Liver (tissue), 9 donors: ENCODE results near the gene FRMD6. TPM values are rescaled to one million over a fixed set of nuclear protein-coding genes. Genes with fewer than 3 reads are reported as not detected.

Experiments used
- DNase-seq: peaks from one replicate; pipeline ENCODE4 v3.0.0-alpha.2; 2017; ENCODE audit warnings: low spot score
- H3K27ac ChIP-seq, 2 donors: one replicate each; pipeline ENCODE4 v1.7.0; 2013; ENCODE audit warnings: inconsistent platforms in 2 of 2, low read length in 2 of 2, control low read depth in 1 of 2, low read depth in 1 of 2, mild to moderate bottlenecking in 1 of 2
- H3K27me3 ChIP-seq, 4 donors: one replicate each; pipeline versions ENCODE4 v1.6.1 to v1.7.0; 2013; ENCODE audit warnings: low read length in 3 of 4, inconsistent platforms in 1 of 4, mild to moderate bottlenecking in 1 of 4, moderate library complexity in 1 of 4; ENCODE audit not compliant: control insufficient read depth in 4 of 4, insufficient read depth in 4 of 4
- H3K36me3 ChIP-seq, 4 donors: one replicate each; pipeline versions ENCODE4 v1.6.1 to v1.7.0; 2013; ENCODE audit warnings: low read length in 3 of 4, mild to moderate bottlenecking in 3 of 4, low read depth in 1 of 4, moderate library complexity in 1 of 4; ENCODE audit not compliant: control insufficient read depth in 4 of 4, insufficient read depth in 3 of 4
- H3K4me1 ChIP-seq, 4 donors: one replicate each; pipeline versions ENCODE4 v1.6.1 to v1.7.0; 2013; ENCODE audit warnings: low read length in 3 of 4, mild to moderate bottlenecking in 3 of 4, moderate library complexity in 1 of 4; ENCODE audit not compliant: control insufficient read depth in 4 of 4, insufficient read depth in 4 of 4
- H3K4me3 ChIP-seq, 3 donors: one replicate each; pipeline versions ENCODE4 v1.6.1 to v1.7.0; 2013; ENCODE audit warnings: low read length in 3 of 3, control low read depth in 1 of 3, low read depth in 1 of 3, mild to moderate bottlenecking in 1 of 3
- H3K9ac ChIP-seq, 2 donors: one replicate each; pipeline ENCODE4 v1.7.0; 2013; ENCODE audit warnings: low read length in 2 of 2, mild to moderate bottlenecking in 2 of 2, moderate library complexity in 2 of 2, control low read depth in 1 of 2, low read depth in 1 of 2
- H3K9me3 ChIP-seq, 4 donors: one replicate each; pipeline versions ENCODE4 v1.6.1 to v1.7.0; 2013; ENCODE audit warnings: low read length in 3 of 4; ENCODE audit not compliant: control insufficient read depth in 4 of 4
- CTCF ChIP-seq: fragments of 150-350 bp; IDR thresholded peaks from 2 replicates; pipeline ENCODE4 v1.5.1; 2017; ENCODE audit warnings: improper control_type of control experiment, low read depth, low read length; ENCODE audit not compliant: missing input control
- FOXA1 ChIP-seq: IDR thresholded peaks from 2 replicates; pipeline ENCODE4 v1.6.1; 2016; ENCODE audit warnings: antibody characterized with exemption
- FOXA2 ChIP-seq: IDR thresholded peaks from 2 replicates; pipeline ENCODE4 v1.6.1; 2016; ENCODE audit warnings: antibody characterized with exemption
- GABPA ChIP-seq, 2 donors: IDR thresholded peaks in 1 of 2; conservative IDR thresholded peaks in 1 of 2; 2 replicates each; pipeline ENCODE4 v1.6.1; 2016; ENCODE audit warnings: antibody characterized with exemption in 2 of 2, mild to moderate bottlenecking in 1 of 2, moderate library complexity in 1 of 2
- HNF4A ChIP-seq, 2 donors: conservative IDR thresholded peaks; 2 replicates each; pipeline ENCODE4 v1.6.1; 2016; ENCODE audit warnings: antibody characterized with exemption in 2 of 2, mild to moderate bottlenecking in 2 of 2
- HNF4G ChIP-seq: IDR thresholded peaks from 2 replicates; pipeline ENCODE4 v1.6.1; 2016; ENCODE audit warnings: antibody characterized with exemption
- JUND ChIP-seq, 2 donors: IDR thresholded peaks; 2 replicates each; pipeline ENCODE4 v1.6.1; 2016; ENCODE audit warnings: antibody characterized with exemption in 2 of 2
- MAX ChIP-seq: IDR thresholded peaks from 2 replicates; pipeline ENCODE4 v1.6.1; 2016; ENCODE audit warnings: antibody characterized with exemption
- NR2F2 ChIP-seq: IDR thresholded peaks from 2 replicates; pipeline ENCODE4 v1.6.1; 2016; ENCODE audit warnings: antibody characterized with exemption
- RAD21 ChIP-seq, 2 donors: IDR thresholded peaks; 2 replicates each; pipeline ENCODE4 v1.6.1; 2016; ENCODE audit warnings: antibody characterized with exemption in 2 of 2, mild to moderate bottlenecking in 2 of 2
- RXRA ChIP-seq, 2 donors: IDR thresholded peaks; 2 replicates each; pipeline ENCODE4 v1.6.1; 2017 to 2018; ENCODE audit warnings: antibody characterized with exemption in 2 of 2, mild to moderate bottlenecking in 1 of 2
- SP1 ChIP-seq: IDR thresholded peaks from 2 replicates; pipeline ENCODE4 v1.6.1; 2018; ENCODE audit warnings: antibody characterized with exemption, mild to moderate bottlenecking
- TAF1 ChIP-seq: conservative IDR thresholded peaks from 2 replicates; pipeline ENCODE4 v1.6.1; 2016; ENCODE audit warnings: antibody characterized with exemption, mild to moderate bottlenecking
- YY1 ChIP-seq: IDR thresholded peaks from 2 replicates; pipeline ENCODE4 v1.6.1; 2016; ENCODE audit warnings: antibody characterized with exemption, mild to moderate bottlenecking
- WGBS: extraction: QIAGEN DNeasy Blood & Tissue Kit; methylation state at CpG from one replicate; pipeline ENCODE4 v1.1.7; 2013; 5-methylcytosine and 5-hydroxymethylcytosine counted together
- polyA plus RNA-seq, 2 donors: library from polyadenylated mRNA; stranded (reverse) in 1 of 2; unstranded in 1 of 2; fragments of 200-250 nt in 1 of 2; fragments of >200 nt in 1 of 2; fragmentation: Nextera tagmentation in 1 of 2; extraction: Ambion mirVana in 1 of 2; gene quantifications; one replicate each; pipeline versions ENCODE4 v1.2.1 to v1.2.3, GENCODE V29; 2013 to 2015
- total RNA-seq, 2 donors: library from RNA; depleted of rRNA; stranded (reverse); fragments of >200 nt; gene quantifications; one replicate each; pipeline ENCODE4 v1.2.3, GENCODE V29; 2014
- TF ChIP-seq, protein P1 (sequence below): IDR thresholded peaks from 2 replicates; pipeline ENCODE4 v1.6.1; 2016; ENCODE audit warnings: antibody characterized with exemption
- TF ChIP-seq, protein P2 (sequence below): IDR thresholded peaks from 2 replicates; pipeline ENCODE4 v1.6.1; 2016; ENCODE audit warnings: antibody characterized with exemption, mild to moderate bottlenecking
- donor health status: healthy.
- donor health status: healthy.
- donor health status: healthy.
- donor health status: healthy.
- donor health status: healthy.

The FRMD6 gene
- total and polyA plus RNA-seq, 4 donors, result 2.4 to 10.0 (median 3.4) TPM

DNA sequence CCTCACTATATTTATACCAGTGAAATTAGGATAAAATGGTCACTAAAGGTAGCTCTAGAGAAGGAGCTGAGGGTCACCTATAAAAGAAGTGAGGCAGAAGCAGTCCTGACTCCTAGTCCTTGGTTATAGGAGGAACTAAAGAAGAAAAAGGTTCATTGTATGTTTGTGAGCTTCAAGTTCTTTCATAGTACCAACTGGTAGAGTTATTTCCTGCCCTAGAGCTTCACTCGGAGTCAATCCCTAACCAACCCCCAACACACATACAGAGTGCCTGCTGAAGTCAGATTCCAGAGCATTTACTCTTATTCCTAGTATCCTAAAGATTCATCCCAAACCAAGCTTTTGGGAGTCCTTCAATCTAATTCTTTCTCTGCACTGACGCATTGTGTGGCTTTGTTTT, 29.3 kb upstream of the FRMD6 start:
- DNase-seq, result no peak
- Histone ChIP-seq H3K4me3 (no peak overlapping the region), H3K4me1 (peaks cover 0 to 1% (median under 1%) of the 10 kb centered on the region in 4 donors), H3K9ac (no peak overlapping the region), H3K9me3 (peaks cover 0 to 2% (median 0%) of the 10 kb centered on the region in 4 donors), H3K27ac (no peak overlapping the region), H3K36me3 (no peaks in the 10 kb centered on the region), H3K27me3 (no peaks in the 10 kb centered on the region)
- no peak for TF ChIP-seq FOXA2
- TF ChIP-seq, protein P1, sequence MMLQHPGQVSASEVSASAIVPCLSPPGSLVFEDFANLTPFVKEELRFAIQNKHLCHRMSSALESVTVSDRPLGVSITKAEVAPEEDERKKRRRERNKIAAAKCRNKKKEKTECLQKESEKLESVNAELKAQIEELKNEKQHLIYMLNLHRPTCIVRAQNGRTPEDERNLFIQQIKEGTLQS, result no peak
- no peak for TF ChIP-seq CTCF
- TF ChIP-seq JUND (IDR thresholded peaks at IDR 0.05), result no peak
- TF ChIP-seq YY1, result no peak
- no peak for TF ChIP-seq HNF4G
- TF ChIP-seq NR2F2, result no peak
- no peak for TF ChIP-seq SP1
- no peak for TF ChIP-seq FOXA1
- no peak for TF ChIP-seq RAD21 (IDR thresholded peaks at IDR 0.05)
- no peak for TF ChIP-seq MAX
- no peak for TF ChIP-seq HNF4A (conservative IDR thresholded peaks at IDR 0.05)
- no peak for TF ChIP-seq GABPA (IDR thresholded peaks at IDR 0.05 in 1 of 2, conservative IDR thresholded peaks at IDR 0.05 in 1 of 2)
- TF ChIP-seq, protein P2, sequence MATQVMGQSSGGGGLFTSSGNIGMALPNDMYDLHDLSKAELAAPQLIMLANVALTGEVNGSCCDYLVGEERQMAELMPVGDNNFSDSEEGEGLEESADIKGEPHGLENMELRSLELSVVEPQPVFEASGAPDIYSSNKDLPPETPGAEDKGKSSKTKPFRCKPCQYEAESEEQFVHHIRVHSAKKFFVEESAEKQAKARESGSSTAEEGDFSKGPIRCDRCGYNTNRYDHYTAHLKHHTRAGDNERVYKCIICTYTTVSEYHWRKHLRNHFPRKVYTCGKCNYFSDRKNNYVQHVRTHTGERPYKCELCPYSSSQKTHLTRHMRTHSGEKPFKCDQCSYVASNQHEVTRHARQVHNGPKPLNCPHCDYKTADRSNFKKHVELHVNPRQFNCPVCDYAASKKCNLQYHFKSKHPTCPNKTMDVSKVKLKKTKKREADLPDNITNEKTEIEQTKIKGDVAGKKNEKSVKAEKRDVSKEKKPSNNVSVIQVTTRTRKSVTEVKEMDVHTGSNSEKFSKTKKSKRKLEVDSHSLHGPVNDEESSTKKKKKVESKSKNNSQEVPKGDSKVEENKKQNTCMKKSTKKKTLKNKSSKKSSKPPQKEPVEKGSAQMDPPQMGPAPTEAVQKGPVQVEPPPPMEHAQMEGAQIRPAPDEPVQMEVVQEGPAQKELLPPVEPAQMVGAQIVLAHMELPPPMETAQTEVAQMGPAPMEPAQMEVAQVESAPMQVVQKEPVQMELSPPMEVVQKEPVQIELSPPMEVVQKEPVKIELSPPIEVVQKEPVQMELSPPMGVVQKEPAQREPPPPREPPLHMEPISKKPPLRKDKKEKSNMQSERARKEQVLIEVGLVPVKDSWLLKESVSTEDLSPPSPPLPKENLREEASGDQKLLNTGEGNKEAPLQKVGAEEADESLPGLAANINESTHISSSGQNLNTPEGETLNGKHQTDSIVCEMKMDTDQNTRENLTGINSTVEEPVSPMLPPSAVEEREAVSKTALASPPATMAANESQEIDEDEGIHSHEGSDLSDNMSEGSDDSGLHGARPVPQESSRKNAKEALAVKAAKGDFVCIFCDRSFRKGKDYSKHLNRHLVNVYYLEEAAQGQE, result no peak
- WGBS, result 83% methylated on average over 2 of the region's 2 CpGs

DNA sequence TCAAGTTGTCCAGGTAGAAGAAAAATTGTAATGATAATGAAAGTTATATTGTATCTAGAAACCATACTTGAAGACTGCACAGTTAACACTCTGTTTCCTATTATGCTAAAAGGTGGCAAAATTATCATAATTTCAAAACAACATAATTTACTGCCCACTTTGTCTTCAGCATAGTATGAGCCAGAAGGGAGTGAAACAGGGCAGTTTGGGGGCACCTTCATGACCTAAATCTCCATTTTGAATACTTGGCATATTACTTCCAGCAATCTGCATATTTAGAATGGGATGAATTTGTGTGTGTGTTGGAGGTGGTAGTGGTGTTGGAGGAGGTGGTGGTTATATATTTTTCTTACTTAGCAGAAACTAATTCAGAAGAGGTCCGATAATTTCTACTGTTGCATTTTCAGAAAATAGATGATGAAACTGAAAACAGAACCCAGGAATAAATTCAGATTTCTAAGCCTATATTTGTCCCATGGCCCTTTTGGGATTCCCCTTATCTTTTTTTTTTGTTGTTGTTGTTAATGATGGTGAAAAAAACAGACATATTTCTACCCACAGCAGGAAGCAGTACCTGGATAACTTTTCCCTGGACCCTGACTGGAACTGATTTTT, 26.6 kb upstream of the FRMD6 start:
- 98% methylated on average over 1 of the region's 1 CpG for WGBS
- Histone ChIP-seq H3K9me3 (peaks cover 0 to 2% (median 0%) of the 10 kb centered on the region in 4 donors), H3K27me3 (no peaks in the 10 kb centered on the region), H3K4me1 (peaks cover 0 to 1% (median 0%) of the 10 kb centered on the region in 4 donors), H3K36me3 (no peaks in the 10 kb centered on the region), H3K27ac (no peak overlapping the region), H3K9ac (no peak overlapping the region), H3K4me3 (no peak overlapping the region)
- TF ChIP-seq RXRA (IDR thresholded peaks at IDR 0.05), result no peak
- TF ChIP-seq SP1, result no peak
- TF ChIP-seq TAF1, result no peak
- no peak for DNase-seq
